GM18502 (cell line): ENCODE results near the gene ABHD5.

Experiments used
- ATAC-seq: cut with Tn5 transposase; IDR thresholded peaks from one replicate; pipeline ENCODE4 v1.9.1; 2021; ENCODE audit warnings: mild to moderate bottlenecking; ENCODE audit not compliant: unreplicated experiment, poor library complexity

The ABHD5 gene

DNA sequence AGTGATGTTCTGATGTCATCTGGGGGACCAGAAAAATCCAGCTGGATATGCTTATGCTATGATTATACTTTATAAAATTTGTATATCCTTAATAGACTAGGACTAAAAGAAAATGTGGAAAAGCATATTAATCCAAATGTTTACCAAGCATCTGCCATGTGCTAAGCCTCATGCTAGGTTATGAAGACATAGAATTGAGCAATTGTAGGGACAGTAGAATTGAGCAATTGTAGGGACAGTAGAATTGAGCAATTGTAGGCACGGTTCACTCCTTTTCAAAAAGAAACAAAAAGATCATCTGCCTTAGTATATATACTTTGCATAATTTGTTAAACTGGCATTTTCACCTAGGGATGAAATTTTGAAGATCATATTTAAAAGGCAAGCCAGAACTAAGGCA is 18.3 kb downstream of the ABHD5 start:
- ATAC-seq: no peak

DNA sequence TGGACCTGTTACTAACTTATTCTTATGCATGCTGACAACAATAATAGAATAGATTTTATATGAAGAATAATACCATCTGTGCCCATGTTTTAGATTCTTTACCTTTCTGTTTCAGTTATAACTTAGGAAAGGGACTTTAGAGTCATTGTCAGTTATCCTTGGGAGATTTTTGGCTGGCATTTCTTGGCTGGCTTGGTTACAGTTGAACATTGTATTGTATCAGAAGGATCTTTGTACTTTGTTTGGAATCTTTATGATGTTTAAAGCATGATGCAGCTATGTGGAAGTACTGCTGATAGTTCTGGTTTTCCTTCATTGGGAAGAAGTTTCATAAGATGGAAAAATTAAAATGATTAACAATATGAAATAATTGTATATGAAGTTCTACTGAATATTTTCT is 19.9 kb downstream of the ABHD5 start:
- ATAC-seq: no peak

DNA sequence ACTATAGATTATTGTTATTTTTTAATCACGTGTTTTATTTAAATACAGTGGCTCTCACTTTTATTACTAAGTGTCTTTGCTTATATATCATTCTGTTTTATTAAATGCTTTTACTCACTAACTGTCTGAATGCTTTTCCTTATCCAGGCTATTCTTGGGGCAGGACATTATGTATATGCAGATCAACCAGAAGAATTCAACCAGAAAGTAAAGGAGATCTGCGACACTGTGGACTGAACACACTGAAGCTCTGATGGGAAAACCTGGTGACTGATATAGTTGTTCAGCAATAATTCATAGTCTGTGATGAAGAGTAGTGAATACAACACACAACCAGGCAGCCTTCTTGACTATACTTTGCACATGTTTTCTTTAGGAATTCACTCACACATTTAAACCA is 27.6 kb downstream of the ABHD5 start:
- ATAC-seq: no peak

DNA sequence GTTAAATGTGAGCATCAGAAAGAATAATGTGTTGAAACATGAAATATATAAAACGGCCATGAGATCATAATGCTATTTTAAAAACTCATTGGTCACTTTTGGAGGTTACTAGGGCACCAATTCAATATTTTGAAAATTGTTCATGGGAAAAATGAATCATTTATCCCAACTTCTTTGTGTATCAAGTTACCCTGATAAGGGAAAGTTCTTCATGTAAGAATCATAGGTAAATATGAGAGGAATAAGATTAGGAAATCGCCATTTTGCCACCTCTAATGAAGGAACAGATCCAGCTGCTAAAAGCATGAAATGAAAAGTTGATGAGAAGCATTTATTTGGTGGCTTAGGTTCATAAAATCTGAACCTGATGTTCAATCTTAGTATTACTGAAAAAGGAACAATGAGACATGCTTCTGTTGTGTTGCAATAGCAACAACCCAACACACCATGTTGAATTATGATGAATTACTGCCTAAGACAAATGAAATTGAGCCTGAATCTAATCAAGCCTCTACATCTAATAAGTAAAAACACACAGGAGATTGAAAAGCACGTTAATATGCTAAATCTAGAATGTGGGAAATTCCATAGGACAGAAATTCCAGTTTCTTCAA is 32.5 kb downstream of the ABHD5 start:
- ATAC-seq: no peak

DNA sequence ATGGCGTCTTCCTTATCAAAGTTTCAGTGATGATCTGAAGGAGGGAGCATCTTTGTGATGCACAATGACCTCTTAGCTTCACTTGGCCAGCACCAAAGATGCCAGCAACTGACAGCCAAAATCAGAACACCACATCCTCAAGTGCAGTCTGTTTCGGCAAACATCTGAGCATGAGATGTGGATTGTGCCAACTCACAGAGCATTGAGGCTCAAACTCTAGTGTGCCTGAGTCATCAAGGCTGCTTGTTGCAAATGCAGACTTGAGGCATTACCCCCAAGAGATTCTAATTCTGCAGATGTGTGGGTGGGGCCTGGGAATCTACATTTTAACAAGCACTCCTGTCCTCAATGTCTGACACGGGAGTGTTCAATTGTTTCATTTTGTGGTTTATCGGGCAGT is 35.8 kb downstream of the ABHD5 start:
- ATAC-seq: no peak

DNA sequence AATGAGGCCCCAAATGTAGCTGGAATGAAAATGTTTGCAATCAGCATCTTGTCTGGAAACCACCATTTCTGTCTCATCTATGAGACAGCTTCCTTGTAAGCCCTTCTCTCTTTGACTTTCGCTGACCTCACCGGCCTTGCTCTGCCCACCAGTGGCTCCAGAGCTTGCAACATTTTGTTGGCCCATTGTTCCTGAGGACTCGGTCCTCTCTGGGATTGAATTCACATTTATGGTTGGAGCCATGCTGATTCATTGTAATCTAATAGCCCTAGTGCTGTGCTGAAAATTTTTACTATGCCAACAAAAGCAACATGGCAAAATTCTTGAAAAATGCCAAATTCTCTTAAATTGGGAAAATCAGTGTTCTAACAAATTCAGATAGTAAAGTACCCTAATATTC is 37.2 kb downstream of the ABHD5 start:
- no peak for ATAC-seq

DNA sequence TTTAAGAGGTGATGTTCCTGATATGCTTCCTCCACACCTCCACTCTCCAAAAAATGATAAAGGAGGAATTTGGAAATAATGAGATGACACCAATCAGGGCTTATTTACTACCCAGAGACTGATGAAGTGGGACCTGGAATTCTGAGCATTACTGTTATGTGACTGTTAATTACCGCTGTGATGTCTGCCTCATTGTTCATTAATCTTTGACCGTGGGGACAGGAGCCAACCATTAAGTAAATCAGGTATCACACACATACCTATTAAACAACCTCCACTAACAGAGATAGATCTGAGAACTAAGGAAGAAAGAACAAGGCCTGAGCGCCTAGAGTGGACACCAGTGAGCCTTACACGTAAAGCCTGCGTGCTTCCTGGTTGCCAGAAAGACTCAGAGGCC is 37.7 kb downstream of the ABHD5 start:
- no peak for ATAC-seq

DNA sequence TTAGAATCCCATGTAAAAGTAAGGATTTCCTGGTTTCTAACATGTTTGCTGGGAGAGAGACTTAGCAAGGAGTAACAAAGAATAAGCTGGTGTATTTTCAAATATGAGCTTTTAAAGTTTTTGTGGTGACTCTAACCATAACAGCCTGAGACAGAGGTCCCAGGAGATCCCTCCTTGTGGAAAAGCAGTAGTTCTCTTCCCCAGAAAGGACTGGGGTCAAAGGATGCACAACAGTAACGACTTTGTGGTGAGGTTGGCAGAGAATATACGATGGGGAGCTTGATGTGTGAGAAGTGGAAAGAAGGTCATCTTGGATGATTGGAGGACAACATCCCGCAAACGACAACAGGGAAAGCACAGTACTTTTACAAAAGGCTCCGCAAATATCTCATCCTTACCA is 38.2 kb downstream of the ABHD5 start:
- ATAC-seq: no peak

DNA sequence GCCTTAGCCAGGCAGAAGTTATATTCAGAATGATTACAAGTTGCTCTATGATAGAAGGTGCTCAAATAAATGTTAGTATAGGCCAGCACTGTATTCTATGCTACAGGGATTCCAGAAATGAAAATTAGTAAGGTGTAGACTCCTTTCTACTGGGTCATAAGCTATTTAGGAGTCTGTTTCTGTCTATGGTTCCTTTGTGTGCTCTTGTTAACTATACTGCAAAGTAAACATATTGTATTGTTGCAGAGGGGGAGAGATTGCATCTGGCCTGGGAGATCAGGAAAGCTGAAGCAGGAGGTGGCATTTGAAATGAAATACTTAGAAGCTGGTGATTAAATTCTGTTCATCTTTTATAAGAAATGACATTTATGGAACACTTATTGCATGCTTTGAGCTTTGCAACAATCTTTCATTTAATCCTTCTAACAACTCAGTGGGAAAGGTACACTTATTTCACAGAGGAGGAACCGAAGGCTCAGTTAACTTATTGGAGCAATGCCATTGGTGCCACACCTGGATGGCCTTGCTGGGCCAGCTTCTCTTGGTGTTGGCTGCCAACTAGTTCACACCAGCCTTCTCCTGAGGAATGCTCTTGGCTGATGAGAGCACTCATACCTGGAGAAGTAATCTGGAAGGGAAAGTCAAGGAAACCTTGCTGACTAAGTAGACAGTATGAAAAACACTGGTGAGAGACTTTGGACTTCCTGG is 39.1 kb downstream of the ABHD5 start:
- ATAC-seq: no peak

DNA sequence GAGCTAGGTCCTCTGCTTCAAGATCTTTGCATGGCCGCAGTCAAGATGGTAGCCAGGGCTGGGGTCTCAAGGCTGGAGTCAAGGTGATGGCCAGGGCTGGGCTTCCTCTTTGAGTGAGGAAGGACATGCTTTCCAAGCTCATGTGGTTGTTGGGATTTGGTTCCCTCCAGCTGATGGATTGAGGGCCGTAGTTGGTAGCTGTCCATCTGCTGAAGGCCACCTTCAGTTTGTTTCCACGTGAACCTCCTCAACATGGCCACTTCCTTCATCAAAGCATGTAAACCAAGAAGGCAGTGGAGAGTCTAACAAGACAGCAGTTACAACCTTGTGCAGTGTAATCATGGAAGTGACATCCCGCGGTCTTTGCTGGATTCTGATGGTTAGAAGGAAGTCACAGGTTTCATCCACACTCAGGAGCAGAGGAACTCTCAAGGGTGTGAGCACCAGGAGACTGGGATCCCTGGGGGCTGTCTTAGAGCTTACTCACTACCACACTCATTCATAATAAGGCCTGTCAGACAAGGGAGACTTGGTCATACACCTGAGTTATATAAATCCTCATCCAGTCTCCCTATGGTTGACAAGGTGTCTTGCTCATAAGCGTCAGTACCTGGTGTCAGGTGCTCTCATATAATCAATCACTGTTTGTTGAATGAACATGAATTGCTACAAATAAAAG is 42.1 kb downstream of the ABHD5 start:
- no peak for ATAC-seq

DNA sequence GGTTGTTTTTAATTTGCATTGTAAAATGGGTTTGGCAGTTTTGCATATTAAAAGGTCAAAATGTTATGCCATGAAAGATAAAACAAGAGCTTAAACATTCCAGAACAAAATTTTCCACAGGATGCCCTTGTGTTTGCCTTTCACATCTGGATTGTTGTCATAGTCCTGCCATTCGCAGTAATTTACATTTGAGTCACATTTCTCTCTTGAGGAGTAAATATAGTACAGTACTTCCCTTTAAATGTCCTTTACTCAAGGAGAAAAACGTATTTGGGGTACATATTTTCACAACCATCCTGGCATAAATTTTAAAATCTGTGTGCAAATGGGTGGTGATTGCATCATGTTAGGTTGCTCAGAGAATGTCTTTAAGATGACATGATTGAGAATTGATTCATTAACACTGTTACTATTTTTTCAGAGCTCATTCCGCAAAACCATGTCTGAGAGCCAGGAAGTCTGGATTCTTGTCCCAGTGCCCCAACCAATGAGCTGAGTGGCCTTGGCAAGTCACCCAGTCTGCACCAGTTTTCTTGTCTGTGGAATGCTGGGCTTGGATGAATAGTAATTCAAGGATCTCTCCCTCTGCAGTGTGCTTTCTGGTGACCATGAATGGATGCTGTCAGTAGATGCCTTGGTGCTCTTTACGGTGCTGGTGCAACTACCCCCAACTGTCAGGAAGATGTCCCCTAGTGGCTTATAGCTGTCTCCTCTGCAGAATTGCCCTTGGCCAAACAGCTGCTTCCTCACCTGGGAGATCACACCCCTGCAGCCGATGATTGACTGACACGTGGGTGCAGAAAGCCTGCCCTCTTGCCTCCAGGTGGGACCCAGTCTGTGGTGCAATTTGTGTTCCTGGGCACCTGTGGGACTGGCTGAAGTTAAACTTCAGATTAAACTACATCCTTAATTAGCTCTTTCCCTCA is 43.0 kb downstream of the ABHD5 start:
- ATAC-seq: no peak

DNA sequence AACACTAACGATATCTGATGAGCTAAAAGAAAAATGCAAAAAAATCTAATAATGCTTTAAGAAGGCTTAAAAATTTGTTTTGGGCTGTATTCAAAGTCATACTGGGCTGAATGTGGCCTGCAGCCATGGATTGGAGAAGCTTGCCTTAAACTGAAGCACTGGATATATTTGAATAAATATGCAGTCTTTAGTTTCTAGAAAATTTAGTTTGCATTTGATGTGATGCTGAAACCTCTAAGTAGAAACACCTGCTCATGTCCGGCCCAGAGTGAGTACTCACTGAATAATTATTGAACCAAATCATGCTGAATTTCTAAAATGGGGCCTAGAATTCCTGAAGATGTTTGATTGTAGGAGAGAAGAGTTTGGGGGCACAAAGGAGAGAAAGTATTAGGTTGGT is 43.9 kb downstream of the ABHD5 start:
- ATAC-seq: no peak

DNA sequence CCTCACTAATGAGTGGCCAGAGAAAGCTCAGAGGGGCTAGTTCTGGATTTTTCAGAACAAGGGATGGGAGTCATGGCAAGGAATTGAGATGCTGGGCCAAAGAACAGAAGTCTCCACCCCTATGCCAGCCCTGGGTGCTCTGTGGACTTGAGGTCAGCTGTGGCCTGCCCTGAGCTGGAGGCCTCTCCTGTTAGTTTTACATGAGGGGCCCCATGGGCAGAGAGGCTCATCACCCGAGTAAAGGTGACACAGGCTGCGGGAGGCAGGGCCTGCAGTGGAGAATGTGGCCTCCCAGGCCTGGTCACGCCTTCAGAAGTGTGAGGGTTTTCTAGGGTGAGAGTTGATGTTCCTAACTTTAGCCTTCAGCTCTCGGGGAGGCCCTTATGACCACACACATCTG is 44.9 kb downstream of the ABHD5 start:
- no peak for ATAC-seq

DNA sequence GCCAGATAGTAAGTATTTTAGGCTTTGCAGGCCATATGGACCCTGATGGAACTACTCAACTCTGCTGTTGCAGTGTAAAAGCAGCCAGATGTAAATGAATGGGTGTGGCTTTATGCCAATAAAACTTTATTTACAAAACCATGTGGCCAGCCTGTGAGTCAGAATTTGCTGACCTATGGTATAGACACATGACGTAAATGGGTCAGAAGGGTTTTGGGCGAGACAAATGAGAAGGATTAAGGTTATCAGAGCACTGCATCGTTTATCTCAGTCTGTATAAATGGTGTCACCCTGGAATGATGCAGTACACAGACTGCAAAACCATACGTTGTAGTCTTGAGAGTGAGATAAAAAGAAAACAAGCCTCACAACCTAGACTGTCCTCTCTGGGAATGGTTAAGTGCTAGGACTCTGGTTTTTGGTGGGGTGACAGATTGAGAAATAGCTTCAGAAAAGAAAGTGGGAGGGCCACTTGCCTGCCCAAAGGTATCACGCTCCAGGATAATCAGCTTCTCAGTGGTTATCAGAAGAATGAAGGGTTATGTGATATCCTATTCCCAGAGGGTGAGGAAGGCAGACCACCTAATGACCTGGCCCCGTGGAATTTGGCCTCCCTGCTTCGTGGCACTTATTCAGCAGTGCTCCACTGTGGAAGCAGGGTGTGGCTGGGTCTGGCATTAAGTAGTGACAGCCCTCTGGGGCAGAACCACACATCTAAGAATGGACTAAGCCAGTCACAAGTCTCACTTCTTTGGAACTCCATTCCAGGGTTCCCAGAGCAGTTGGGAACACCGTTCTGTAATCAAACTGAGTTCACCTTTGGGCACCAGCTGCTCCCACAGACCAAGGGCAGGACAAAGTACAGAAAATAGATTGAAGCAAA is 46.1 kb downstream of the ABHD5 start:
- ATAC-seq: no peak

DNA sequence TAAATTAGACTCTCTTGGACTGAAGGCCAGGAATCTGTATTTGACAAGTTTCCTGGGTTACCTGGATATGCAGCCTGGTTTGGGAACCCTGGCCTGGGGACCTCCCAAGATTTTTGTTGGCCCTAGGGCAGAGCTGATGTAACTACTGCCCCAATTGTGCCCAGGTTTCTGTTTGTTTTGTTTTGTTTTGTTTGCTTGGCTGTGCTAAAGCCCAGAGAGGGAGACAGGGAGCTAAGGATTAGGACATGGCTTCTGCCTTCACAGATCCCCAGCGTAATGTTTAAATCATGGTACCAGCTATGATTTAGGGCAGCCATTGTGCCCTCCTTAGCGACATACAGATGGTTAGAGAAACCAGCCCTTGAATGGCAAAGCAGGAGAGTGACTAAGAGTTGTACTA is 47.6 kb downstream of the ABHD5 start:
- ATAC-seq: no peak

DNA sequence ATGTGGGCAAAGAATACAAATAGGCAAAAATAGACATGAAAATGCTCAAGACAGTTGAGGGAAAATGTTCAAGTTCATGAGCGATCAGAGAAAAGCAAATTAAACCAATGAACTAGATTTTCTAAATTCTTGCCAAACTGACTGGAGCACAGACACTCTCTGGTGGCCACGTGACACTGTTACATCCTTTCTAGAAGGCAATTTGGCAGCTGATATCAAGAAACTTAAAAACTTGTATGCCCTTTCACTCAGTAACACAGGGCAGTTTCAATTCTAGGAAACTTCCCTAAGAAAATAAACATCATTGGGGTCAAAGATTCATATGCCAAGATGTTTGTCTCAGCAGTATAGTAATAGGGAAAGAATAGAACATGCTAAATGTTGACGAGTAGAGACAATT is 52.2 kb downstream of the ABHD5 start:
- no peak for ATAC-seq

DNA sequence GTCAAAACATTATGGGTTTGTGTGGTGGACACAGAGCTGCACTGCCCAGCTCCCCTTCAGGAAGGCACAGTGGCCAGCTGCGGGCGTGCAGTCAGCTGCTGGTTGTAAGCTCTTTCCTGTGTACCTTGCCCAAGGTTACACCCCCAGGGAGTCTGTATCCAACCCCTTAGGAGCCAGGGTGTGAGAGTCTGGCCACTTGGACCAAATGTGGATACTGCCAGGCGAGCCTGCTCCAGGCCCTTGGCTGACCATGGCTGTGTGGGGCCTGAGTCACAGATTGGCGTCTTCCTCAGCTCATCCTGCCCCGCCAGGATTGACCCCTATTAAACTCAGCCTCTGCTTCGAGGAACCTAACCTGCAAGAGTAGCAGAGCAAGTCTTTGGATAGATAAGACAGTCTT is 56.9 kb downstream of the ABHD5 start:
- ATAC-seq: no peak

DNA sequence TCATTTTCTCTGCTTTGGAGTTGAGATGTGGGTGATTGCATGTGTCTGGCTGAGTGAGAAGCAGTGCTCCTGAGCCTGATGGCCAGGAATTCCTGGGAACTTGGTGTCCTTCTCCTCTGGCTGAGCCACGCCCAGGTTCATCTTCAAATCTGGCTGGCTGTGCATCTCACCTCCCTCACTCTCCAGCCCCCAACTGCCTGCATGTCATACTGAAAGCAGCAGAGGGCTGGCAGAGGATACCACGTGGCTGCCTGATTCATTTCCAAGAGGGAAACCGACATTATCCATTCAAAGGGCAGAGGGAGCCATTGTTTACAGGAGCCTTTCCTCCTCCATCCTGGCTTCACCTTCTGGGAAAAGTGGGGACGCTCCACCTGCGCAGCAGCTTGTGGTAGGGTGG is 57.4 kb downstream of the ABHD5 start:
- ATAC-seq: no peak

DNA sequence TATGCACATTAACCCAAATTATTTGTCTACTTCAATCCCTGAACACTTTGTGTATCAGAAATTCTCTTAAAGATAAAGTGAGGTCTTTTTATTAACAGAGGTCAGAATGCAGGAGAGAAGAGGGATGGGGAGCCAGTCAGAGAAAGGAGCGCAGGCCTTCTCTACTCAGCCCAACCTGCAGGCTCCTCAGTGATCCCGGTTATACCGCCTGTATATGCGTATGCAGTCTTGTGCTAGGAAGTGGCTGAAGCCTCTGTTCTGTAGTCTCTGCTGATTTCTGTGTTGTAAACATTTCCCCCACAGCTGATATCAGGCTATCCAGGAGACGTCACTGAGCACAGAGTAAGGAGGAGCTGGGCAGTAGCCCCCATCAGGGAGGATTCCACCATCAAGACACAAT is 57.9 kb downstream of the ABHD5 start:
- no peak for ATAC-seq

DNA sequence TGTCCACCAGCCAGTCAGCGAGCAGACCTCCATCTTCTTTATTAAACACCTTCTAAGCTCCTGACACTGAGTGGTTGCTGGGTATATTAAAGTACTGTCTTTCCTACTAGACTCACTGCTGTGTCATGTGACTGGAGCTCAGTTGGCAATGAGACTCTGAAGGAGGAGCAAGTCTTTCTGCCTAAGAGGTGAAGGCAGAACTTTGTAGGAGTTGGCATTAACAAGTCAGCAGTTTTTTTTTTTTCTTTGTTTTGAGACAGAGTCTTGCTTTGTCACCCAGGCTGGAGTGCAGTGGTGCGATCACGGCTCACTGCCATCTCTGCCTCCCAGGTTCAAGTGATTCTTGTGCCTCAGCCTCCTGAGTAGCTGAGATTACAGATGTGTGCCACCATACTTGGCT is 62.2 kb downstream of the ABHD5 start:
- no peak for ATAC-seq
